Measurements from ENCODE around the gene PILRA.
"Not testable (repeated sequence)": the region's sequence is repeated elsewhere in the genome, so short reads cannot be mapped to it uniquely, and the experiment has no call there.

The PILRA gene

DNA sequence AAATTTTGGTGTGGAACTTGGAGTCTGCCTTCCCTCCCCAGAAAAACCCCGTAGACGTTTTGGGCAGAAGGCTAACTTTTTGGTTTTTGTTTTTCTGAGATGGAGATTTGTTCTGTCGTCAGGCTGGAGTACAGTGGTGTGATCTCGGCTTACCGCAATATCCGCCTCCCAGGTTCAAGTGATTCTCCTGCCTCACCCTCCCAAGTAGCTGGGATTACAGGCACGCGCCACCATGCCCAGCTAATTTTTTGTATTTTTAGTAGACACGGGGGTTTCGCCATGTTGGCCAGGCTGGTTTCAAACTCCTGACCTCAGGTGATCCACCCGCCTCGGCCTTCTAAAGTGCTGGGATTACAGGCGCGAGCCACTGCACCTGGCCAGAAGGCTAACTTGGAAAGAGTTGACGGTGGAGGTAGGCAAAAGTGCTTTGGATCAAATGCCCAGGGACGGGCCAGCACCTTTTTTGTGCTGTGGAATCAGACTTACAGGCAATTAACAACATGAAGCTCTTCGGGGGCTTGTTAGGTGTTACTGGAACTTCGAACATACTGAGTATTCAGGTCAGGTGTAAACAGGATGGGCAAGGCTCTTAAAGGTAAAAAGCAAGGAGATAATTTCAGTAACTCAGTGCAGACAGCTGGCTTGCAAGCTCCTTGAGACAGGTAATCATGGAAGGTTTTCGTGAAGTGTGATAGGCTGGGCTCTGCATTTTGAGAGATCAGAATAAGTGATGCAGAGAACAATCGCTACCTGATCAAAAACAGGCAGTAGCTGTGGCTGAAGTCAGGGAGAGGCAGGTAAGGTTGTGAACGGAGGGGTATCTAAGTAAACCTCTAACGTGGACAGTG, 61.2 kb downstream of the PILRA start:
- peak; percentile 35 for DNase-seq (ENCODE audit: low spot score)

- peak; percentile 81 for DNase-seq (ENCODE audit: low spot score)
Measured at GRCh38 chr7:100435401-100436304, 62.4 kb downstream of the PILRA start.

DNA sequence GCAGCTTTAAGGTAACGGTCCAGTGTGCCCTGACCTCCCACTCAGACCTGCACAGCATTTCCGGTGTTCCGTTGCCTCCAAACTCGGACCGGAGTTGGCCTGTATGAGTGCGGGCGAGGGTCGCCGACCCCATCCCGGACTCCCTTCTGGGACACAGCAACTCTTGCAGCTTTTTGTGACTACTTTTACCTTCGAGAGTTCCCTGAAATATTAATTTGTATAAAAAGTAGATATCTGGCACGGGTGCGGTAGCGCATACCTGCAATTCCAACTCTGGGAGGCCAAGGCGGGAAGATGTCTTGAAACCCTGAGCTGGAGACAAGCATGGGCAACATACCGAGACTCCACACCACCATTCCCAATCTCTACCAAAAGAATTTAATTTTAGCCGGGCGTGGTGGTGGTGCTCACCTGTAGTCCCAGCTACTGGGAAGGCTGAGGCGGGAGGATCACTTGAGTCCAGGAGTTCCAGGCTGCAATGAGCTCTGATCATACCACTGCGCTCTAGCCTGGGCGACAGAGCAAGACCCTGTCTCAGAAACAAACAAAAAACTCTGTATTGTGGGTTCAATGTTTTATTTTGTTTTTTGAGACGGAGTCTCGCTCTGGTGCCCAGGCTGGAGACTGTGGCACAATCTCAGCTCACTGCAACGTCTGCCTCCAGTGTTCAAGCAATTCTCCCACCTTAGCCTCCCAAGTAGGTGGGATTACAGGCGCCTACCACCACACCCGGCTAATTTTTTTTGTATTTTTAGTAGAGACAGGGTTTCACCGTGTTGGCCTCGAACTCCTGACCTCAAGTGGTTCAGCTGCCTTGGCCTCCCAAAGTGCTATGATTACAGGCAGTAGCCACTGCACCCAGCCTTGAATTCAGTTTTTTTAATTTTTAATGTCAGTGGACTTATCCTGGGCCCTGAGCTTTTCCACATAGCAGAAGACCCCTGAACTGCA, 64.1 kb downstream of the PILRA start:
- DNase-seq (ENCODE audit: low spot score), result no peak

DNA sequence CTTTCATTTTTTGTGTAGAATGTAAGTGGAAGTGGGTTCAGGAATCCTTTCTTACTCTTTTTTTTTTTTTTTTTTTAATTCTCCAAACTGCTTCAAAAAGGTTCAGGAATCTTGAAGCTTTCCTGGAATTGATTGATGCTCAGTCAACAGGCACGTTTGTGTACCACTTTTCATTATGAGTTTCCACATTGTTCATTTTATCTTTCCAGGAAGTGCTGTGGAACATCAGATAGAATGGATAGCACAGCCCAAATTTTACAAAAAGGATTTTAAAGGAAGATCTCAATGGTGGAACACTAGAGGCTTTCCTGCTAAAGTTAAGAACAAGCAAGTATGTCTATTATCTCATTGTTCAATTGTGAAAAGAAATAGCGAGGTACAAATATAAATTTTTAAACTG, 64.9 kb downstream of the PILRA start:
- no peak for DNase-seq (ENCODE audit: low spot score)

- not testable (repeated sequence) for DNase-seq (ENCODE audit: low spot score)
Measured at GRCh38 chr7:100438731-100439130, 65.4 kb downstream of the PILRA start.

DNA sequence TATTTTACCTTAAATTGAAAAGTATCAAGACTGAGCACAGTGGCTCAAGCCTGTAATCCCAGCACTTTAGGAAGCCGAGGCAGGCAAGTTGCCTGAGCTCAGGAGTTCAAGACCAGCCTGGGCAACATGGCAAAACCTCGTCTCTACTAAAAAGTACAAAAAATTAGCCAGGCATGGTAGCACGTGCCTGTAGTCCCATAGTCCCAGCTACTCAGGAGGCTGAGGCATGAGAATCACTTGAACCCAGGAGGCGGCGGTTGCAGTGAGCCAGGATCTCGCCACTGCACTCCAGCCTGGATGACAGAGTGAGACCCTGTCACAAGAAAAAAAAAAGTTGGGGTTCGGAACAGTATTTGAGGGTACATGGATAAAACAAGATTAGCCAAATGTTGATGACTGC, 66.0 kb downstream of the PILRA start:
- DNase-seq (ENCODE audit: low spot score), result not testable (repeated sequence)

DNA sequence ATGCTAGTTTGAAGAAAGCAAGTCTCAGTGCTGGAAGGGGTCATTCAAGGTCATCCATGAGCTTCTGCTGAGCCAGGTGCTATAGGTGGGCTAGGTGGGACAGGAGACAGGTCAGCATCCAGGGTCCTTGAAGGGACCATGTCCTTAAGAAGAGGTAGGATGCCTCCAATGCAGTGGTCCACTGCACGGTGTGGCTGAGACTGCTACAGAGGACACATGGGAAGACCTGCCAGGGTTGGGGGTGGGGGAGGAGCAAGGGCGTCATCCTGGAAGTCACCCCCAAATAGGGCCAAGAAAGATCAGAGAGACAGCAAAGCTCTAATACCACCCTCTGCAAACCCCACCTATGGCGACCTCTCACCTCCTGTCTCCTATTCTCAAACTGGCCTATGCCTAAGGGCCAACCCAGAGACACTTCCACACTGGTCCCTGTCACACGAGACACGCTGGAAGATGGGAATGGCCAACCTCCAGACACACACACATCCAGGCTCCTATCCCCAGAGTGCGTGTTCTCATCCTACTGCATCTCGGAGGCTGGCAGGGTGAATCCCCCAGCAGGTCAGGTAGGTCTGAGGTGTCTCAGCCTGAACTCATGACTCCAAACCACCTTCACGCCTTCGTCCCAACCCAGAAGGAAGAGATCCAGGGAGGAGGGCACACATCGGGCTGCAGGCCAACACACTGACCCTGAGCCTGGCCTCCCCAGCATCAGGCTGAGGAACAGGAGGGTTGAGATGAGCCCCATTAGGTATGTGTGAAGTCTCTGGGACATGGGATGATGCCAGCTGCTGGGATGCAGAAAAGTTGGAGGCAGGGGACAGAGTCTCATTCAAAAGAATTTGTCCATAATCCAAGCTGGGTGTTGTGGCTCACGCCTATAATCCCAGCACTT, 68.6 kb downstream of the PILRA start:
- no peak for DNase-seq (ENCODE audit: low spot score)

- no peak for DNase-seq (ENCODE audit: low spot score)
Measured at GRCh38 chr7:100443096-100443840, 70.0 kb downstream of the PILRA start.

DNA sequence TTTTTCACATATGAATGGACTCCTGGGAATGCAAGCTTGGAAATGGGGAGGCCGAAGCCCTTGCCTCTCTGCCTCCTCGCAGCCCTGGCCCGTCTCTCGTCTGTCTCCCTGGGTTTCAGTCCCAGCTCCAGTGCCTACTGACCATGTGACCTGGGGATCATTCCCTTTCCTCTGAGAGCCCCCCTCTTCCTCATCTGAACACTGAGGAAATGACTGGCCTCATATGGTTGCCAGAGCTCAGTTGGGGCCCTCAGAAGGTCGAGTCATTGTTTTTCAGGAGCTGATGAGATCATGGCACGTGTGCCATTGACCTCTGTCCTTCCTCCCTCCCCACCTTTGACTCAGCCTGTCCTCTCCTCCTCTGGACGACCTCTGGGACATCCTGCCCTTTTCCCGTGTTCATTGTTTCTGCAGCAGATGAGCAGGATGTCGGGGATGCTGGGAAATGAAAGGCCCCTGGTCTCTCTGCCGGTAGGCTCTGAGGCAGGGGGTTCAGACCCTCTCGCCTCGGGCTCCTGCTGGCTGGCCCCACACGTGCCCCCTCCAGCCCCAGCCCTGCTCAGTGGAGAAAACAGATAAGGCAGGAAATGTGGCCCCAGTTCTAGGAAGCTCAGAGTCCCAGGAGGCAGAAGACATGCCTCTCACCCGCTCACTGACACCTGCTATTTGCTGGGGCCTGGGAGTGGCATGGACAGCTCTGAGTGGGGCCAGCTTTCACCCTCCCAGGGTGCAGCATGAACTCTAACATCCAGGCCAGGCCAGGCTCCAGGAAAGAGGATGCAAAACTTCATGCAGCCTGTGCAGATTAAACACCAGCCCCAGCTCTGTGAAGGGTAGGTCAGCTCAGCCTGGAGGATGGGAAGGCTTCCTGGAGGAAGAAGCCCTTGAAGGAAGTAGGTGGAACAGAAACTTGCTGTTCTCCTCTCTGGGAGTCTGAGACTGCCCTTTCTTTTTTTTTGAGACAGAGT, 71.3 kb downstream of the PILRA start:
- peak; percentile 52 for DNase-seq (ENCODE audit: low spot score)

DNA sequence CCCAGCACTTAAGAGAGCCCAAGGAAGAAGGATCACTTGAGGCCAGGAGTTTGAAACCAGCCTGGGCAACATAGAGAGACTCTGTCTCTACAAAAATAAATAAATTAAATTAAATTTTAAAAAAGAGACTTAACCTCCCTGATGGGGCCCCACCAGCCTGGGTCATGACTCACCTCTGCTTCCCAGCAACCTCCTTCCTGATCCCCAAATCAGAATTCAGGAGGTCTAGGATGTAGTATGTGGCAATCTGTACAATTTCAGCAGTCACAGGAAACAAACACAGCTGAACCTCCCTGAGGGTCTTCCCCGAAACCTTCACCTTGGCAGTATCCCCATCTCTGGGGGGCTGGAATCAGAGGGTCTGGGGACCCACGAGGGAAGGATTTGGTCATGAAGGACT, 72.8 kb downstream of the PILRA start:
- DNase-seq (ENCODE audit: low spot score), result no peak

GRCh38 chr7:100447363-100447762, 74.1 kb downstream of the PILRA start:
- DNase-seq (ENCODE audit: low spot score), result not testable (repeated sequence)

DNA sequence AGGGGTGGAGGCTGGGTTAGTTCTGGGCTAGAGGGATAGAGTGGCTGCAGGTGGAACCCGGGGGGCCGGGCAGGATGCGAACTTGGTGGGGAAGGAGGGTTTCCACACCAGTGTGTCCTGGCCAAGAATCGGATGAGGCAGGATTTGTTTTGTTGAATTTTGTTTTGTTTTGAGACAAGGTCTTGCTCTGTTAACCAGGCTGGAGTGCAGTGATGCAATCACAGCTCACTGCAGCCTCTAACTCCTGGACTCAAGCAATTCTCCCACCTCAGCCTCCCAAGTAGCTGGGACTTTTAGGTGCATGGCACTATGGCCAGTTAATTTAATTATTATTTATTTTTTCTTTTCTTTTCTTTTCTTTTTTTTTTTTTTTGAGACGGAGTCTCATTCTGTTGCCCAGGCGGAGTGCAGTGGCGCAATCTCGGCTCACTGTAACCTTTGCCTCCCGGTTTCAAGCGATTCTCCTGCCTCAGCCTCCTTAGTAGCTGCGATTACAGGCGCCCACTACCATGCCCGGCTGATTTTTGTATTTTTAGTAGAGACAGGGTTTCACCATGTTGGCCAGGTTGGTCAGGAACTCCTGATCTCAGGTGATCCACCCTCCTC, 76.0 kb downstream of the PILRA start:
- no peak for DNase-seq (ENCODE audit: low spot score)

Measured in NAMALWA (cell line).